K562 (cell line): ENCODE measurements around the gene GAB4. TPM values are rescaled to one million over a fixed set of nuclear protein-coding genes. Genes with fewer than 3 reads are reported as not detected.

Experiments
- ATAC-seq: fragments of 200-7000 bp; cut with Tn5 transposase; 3 replicates; pipeline ENCODE4 v1.9.1; 2020; ENCODE audit warnings: moderate library complexity
- BruUV-seq: library from RNA; stranded (reverse); fragments of 400-500 nt; replicated peaks from 2 replicates; lab custom pipeline; 2021; lab: Mats Ljungman, UMichigan
- CTCF ChIA-PET: fragments of 300-600 bp; formaldehyde crosslinking; extraction: SDS; loops from one replicate; lab custom pipeline; 2021; ENCODE audit warnings: low intra/inter-chr PET ratio; lab: Yijun Ruan, JAX
- POLR2A ChIA-PET: fragments of 300-600, 350-650 bp; sonication (Branson Sonifier 250); formaldehyde crosslinking; extraction: SDS; loops from one replicate; lab custom pipeline; 2021; ENCODE audit warnings: antibody characterized with exemption, inconsistent platforms; lab: Yijun Ruan, JAX
- DNase-seq, 4 experiments: peaks; one replicate each; pipeline versions ENCODE4 v3.0.0 to v3.0.0-alpha.2; 2011 to 2018; ENCODE audit warnings: low spot score in 3 of 4, mixed read lengths in 3 of 4; ENCODE audit errors: extremely low read depth in 1 of 4
- FAIRE-seq: peaks from 2 replicates; lab custom pipeline; 2011; peaks lifted over from hg19 to GRCh38; lab: Jason Lieb, UNC
- H2AFZ ChIP-seq: 2 replicates; pipeline ENCODE4 v1.6.0; 2011; ENCODE audit warnings: low read depth, low read length, control low read depth, inconsistent platforms
- H3K27ac ChIP-seq: fragments of 200-600 bp; 3 replicates; pipeline ENCODE4 v1.8.0; 2011; ENCODE audit warnings: low read depth, mild to moderate bottlenecking, control low read depth, inconsistent platforms, low read length, moderate library complexity, mixed read lengths; ENCODE audit errors: extremely low read depth
- H3K27me3 ChIP-seq, 2 experiments: fragments of 300-600 bp in 1 of 2; 2 replicates in 1 of 2; 3 replicates in 1 of 2; pipeline versions ENCODE4 v1.6.0 to v1.8.0; 2011; ENCODE audit warnings: inconsistent platforms in 2 of 2, low read length in 2 of 2, mild to moderate bottlenecking in 1 of 2, mixed read lengths in 1 of 2, moderate library complexity in 1 of 2; ENCODE audit not compliant: control insufficient read depth in 2 of 2, insufficient read depth in 2 of 2
- H3K36me3 ChIP-seq: fragments of 300-600 bp; 3 replicates; pipeline ENCODE4 v1.8.0; 2011; ENCODE audit warnings: mild to moderate bottlenecking, low read length, inconsistent platforms; ENCODE audit not compliant: control insufficient read depth, insufficient read depth
- H3K4me1 ChIP-seq, 2 experiments: fragments of 200-600 bp in 1 of 2; replicated peaks in 1 of 2; 2 replicates in 1 of 2; 3 replicates in 1 of 2; pipeline versions ENCODE4 v1.5.1 to v1.8.0; 2011; ENCODE audit warnings: inconsistent platforms in 2 of 2, low read length in 2 of 2, mild to moderate bottlenecking in 1 of 2, mixed read lengths in 1 of 2, moderate library complexity in 1 of 2; ENCODE audit not compliant: control insufficient read depth in 2 of 2, insufficient read depth in 2 of 2
- H3K4me2 ChIP-seq: 2 replicates; pipeline ENCODE4 v1.6.1; 2011; ENCODE audit warnings: low read length, control low read depth, inconsistent platforms, mixed read lengths; ENCODE audit not compliant: insufficient read depth
- H3K4me3 ChIP-seq: fragments of 200-600 bp; sonication (generic), shearing (Covaris generic); 2 replicates; pipeline ENCODE4 v1.5.1; 2016; ENCODE audit warnings: control low read depth, inconsistent platforms
- H3K79me2 ChIP-seq: fragments of 200-600 bp; 3 replicates; pipeline ENCODE4 v1.8.0; 2011; ENCODE audit warnings: low read length, inconsistent platforms; ENCODE audit not compliant: control insufficient read depth, insufficient read depth
- H3K9ac ChIP-seq, 2 experiments: 2 replicates each; pipeline versions ENCODE4 v1.6.0 to v1.6.1; 2011; ENCODE audit warnings: low read depth in 2 of 2, low read length in 2 of 2, control low read depth in 1 of 2, inconsistent platforms in 1 of 2, mild to moderate bottlenecking in 1 of 2, mixed read lengths in 1 of 2; ENCODE audit not compliant: insufficient read depth in 1 of 2
- H3K9me1 ChIP-seq: one replicate; pipeline ENCODE4 v1.6.0; 2011; ENCODE audit warnings: inconsistent platforms, mild to moderate bottlenecking, low read length, moderate library complexity; ENCODE audit not compliant: control insufficient read depth, insufficient read depth
- H3K9me3 ChIP-seq: replicated peaks from 2 replicates; pipeline ENCODE4 v1.5.1; 2011; ENCODE audit warnings: low read depth, low read length, inconsistent platforms; ENCODE audit not compliant: control insufficient read depth, insufficient read depth
- H4K20me1 ChIP-seq: replicated peaks from 2 replicates; pipeline ENCODE4 v1.6.1; 2011; ENCODE audit warnings: low read length, inconsistent platforms, mixed read lengths; ENCODE audit not compliant: control insufficient read depth, insufficient read depth
- ARID3A ChIP-seq: IDR thresholded peaks from 2 replicates; pipeline ENCODE4 v1.6.1; 2012; ENCODE audit warnings: low read depth, low read length, improper control_type of control experiment, borderline replicate concordance
- CCNT2 ChIP-seq: IDR thresholded peaks from 2 replicates; pipeline ENCODE4 v1.6.1; 2011; ENCODE audit warnings: borderline replicate concordance, low read depth, mild to moderate bottlenecking, moderate library complexity, mixed read lengths, low read length; ENCODE audit not compliant: insufficient read length; ENCODE audit errors: extremely low read depth
- CHD1 ChIP-seq: fragments of 200-600 bp; sonication (generic); IDR thresholded peaks from one replicate; pipeline ENCODE4 v1.6.1; 2012; ENCODE audit warnings: mild to moderate bottlenecking, moderate library complexity, low read length, inconsistent platforms
- HDAC2 ChIP-seq: fragments of 450-650 bp; IDR thresholded peaks from 2 replicates; pipeline ENCODE4 v1.6.1; 2016; ENCODE audit warnings: mild to moderate bottlenecking
- NCOA2 ChIP-seq, 2 experiments: fragments of 450-650 bp; IDR thresholded peaks; 2 replicates each; pipeline ENCODE4 v1.6.1; 2018; ENCODE audit warnings: mild to moderate bottlenecking in 2 of 2, moderate library complexity in 1 of 2; ENCODE audit not compliant: partially characterized antibody in 2 of 2
- NR3C1 ChIP-seq: sonication (generic); formaldehyde crosslinking; IDR thresholded peaks from 2 replicates; pipeline ENCODE4 v1.8.1; 2022; ENCODE audit warnings: missing genetic modification reagents
- POLR2H ChIP-seq: IDR thresholded peaks from 2 replicates; pipeline ENCODE4 v1.6.1; 2016; ENCODE audit warnings: missing genetic modification characterization, low read depth, mild to moderate bottlenecking, control low read depth, missing compliant biosample characterization, moderate library complexity
- SIRT6 ChIP-seq: IDR thresholded peaks from one replicate; pipeline ENCODE4 v1.6.1; 2012; ENCODE audit warnings: low read depth, mild to moderate bottlenecking, control low read depth, inconsistent platforms, low read length, moderate library complexity
- TFE3 ChIP-seq: fragments of 450-650 bp; formaldehyde crosslinking; IDR thresholded peaks from 2 replicates; pipeline ENCODE4 v1.4.0; 2020; ENCODE audit warnings: mild to moderate bottlenecking, mixed read lengths
- ZNF551 ChIP-seq: fragments of 250-450 bp; sonication (Bioruptor Pico); IDR thresholded peaks from 2 replicates; pipeline ENCODE4 v1.5.0; 2021; ENCODE audit warnings: mild to moderate bottlenecking, moderate library complexity
- ZNF583 ChIP-seq: fragments of 250-450 bp; sonication (Bioruptor Pico); IDR thresholded peaks from 2 replicates; pipeline ENCODE4 v1.4.0; 2020
- WGBS: fragments of 100-300 bp; shearing (Covaris generic); methylation state at CpG from one replicate; pipeline ENCODE4 v1.1.6; 2016; ENCODE audit warnings: low coverage, mixed read lengths; ENCODE audit not compliant: insufficient coverage; ENCODE audit errors: missing lambda C conversion rate; 5-methylcytosine and 5-hydroxymethylcytosine counted together
- in situ Hi-C: fragments of 300-500 bp; cut with MboI; formaldehyde crosslinking; loops from 4 replicates; pipeline ENCODE4 v1.15.0; 2018; ENCODE audit warnings: inconsistent platforms, mixed read lengths
- intact Hi-C: fragments of 100-400 bp; cut with micrococcal nuclease; formaldehyde crosslinking; loops from 2 replicates; pipeline ENCODE4 v1.14.2; 2022
- polyA plus RNA-seq, 8 experiments: library from polyadenylated mRNA; depleted of rRNA in 4 of 8; stranded (reverse) in 5 of 8; unstranded in 3 of 8; fragments of >200 nt; fragmentation: Nextera tagmentation in 2 of 8; fragmentation: Illumina TruSeq in 1 of 8; extraction: Ambion mirVana in 2 of 8; extraction: Trizol in 1 of 8; gene quantifications; 2 replicates each; pipeline versions ENCODE4 v1.2.1 to v1.2.3, GENCODE V29; 2011 to 2014; ENCODE audit warnings: inconsistent platforms in 1 of 8, missing spikeins in 1 of 8
- total RNA-seq, 7 experiments: library from RNA; depleted of rRNA in 6 of 7; stranded (reverse); fragments of >200 nt in 6 of 7; fragmentation: Illumina TruSeq in 2 of 7; extraction: Trizol in 2 of 7; gene quantifications; 2 replicates each; pipeline versions ENCODE4 v1.2.1 to v1.2.3, GENCODE V29; 2011 to 2021; ENCODE audit warnings: low replicate concordance in 1 of 7

The GAB4 gene
- total and polyA plus RNA-seq, 9 of the 15 experiments (the other 6 are each of a cell fraction or from before 2014, with no cell fraction given), result 0.04 to 0.11 (median 0.04) TPM; not detected in 6

GRCh38 chr22:16959345-16959930 is 48.6 kb downstream of the GAB4 start:
- CTCF ChIA-PET, result no interaction called here
- no peaks in the 10 kb centered on the region for H3K79me2 ChIP-seq
- H3K4me1 ChIP-seq, result peaks cover 0 to 4% of the 10 kb centered on the region in 2 experiments; a peak in 1 of 5 replicates
- no peaks in the 10 kb centered on the region for H3K36me3 ChIP-seq
- H3K4me2 ChIP-seq, result no peak overlapping the region
- H3K9me3 ChIP-seq, result no peaks in the 10 kb centered on the region
- FAIRE-seq, result no peak
- H3K4me3 ChIP-seq, result no peak overlapping the region
- no peak overlapping the region for H3K27ac ChIP-seq
- in situ Hi-C loops (no loop called here), intact Hi-C loops (no loop called here)
- no peak overlapping the region for H3K9ac ChIP-seq
- TF ChIP-seq CCNT2 (no peak), HDAC2 (no peak), NR3C1 (CRISPR knock-in tag) (no peak), TFE3 (no peak), ZNF551 (no peak), ARID3A (no peak), CHD1 (no peak), NCOA2 (IDR thresholded peaks at IDR 0.05; ENCODE audit: partially characterized antibody in 2 of 2) (no peak), SIRT6 (no peak), ZNF583 (CRISPR knock-in tag) (no peak), POLR2H (no peak)
- BruUV-seq, result no TSS peak
- DNase-seq, result peak in 3 of 4 experiments; percentile 9 to 15 (median 14)
- 2% methylated on average over 10 of the region's 10 CpGs for WGBS
- peaks cover 6 to 30% of the 10 kb centered on the region in 2 experiments; a peak in 3 of 5 replicates for H3K27me3 ChIP-seq
- no peaks in the 10 kb centered on the region; the same call in 1 of the 2 replicates for H4K20me1 ChIP-seq
- no peak for ATAC-seq
- no peak overlapping the region for H2AFZ ChIP-seq
- no peaks in the 10 kb centered on the region for H3K9me1 ChIP-seq
- POLR2A ChIA-PET, result interaction anchor here (1.2 kb wide), 1 partner anchor 16 kb away, joined by 4 read pairs; no protein-coding TSS in a partner anchor
